Activated T-cell treated with anti-CD3 and anti-CD28 coated beads for 1 hour (primary cell): ENCODE data around the gene DNAH17.

ENCODE experiments used
- DNase-seq: peaks from one replicate; pipeline ENCODE4 v3.0.0-alpha.2; 2020; ENCODE audit warnings: low read depth

Gene DNAH17

DNA sequence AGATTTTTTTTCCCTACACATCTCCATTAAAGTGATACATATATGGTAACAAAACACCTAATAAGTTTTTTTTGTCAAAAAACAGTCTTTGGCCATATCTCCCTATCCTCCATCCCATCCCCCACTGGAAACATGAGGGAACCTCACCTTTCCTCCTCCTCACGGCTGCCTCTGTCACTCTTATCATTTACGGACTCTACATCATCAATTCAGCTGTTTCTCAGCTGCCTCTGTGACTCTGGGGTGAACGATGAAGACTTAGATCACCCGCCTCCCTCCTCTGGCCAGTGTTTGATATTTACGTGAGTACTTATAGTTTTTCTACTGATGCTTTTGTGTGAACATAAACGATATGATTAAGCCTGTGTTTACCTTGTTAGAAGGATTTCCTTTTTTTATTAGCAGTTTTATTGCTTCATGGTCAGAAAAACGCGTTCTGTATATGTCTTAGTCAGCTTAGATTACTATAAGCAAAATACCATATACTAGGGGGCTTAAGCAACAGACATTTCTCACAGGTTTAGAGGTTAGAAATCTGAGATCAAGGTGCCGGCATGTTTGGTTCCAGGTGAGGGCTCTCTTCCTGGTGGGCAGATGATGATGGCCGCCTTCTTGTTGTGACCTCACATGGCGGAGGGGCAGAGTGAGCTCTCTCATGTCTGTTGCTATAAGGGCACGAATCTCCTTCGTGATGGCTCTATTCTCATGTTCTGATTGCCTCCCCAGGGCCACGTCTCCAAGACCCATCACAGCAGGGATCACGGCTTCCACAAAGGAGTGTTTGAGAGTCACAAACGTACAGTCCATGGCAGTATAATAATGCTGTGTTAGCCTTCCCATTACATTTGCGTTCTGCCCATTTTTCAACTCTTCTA, 32.1 kb downstream of the DNAH17 start:
- DNase-seq = no peak

DNA sequence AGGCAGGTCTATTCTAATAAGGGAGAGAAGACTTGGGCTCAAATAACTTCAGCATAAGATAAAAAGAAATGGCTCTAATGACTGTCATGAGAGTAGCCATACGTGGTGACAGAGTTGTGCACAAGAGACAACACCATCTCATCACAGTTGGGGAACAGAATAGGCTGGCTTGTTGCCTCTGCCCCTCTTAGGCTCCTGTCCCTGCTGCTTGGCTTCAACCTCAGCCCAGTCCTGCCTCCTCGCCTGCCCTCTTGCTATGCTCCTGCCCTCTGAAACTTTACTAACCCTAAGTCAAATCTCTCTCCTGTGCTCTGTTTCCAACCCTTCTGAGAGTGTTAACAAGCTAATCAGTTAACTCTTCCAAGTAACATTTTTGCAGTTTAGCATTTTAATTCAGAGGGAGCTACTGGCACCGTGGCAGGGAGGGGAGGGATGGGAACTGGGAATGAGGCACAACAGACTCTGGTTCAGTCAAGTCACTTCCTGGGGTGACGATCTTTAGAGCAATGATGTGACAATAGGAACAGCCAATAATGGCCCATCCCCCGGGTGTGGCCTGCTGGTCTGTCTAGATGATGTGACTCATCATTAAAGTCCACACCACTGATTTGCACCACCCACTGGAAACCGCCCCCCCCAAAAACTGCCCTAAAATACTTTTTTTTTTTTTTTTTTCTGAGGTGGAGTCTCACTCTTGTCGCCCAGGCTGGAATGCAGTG, 35.5 kb downstream of the DNAH17 start:
- DNase-seq = no peak

DNA sequence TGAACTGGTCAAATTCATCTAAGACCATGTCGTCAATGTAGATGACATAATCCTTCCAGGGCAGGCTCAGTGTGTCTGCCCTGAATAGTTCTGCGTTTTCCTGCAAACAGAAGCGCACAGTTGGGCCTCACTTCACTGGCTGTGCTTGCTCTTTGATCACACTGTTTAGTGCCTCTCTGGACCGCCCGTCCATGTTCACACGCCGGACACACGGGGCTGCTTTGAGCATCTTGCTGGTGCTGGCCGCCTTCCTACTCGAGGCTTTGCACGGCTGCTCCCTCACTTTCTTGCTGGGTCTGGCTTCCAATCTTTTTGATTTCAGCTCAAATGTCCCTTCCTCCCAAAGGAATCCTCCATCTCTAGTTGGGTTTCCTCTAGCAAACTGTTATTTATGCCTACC, 37.4 kb downstream of the DNAH17 start:
- no peak for DNase-seq

DNA sequence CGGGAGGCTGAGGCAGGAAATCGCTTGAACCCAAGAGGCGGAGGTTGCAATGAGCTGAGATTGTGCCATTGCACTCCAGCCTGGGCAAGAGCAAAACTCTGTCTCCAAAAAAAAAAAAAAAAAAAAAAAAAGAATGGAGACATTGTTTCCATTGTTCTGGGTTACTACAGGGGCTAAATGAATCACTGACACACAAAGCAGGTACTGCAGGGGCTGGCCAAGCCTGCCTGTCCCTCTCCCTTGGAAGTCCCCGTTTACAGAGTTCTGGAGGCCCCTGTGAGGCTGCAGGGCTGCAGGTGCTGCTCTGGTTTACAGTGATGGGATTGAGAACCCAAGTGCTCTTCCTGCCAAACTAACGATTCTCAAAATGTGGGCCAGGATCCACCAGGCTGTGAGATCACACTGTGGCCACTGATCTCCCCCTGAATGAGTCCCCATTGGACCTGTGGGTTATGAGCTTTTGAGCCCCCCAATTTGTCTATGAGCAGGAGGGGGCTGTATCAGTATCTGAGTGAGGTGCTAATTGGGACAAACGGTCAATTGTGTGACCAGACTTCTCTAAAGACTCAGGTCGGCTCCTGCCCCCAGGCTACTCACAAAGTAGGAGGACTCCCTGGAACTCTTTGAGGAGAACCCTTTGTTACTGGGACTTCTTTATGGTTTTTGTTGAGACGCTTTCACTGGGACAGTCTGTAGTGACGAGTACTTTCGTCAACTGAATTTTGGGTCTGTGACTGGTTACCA, 39.0 kb downstream of the DNAH17 start:
- no peak for DNase-seq

DNA sequence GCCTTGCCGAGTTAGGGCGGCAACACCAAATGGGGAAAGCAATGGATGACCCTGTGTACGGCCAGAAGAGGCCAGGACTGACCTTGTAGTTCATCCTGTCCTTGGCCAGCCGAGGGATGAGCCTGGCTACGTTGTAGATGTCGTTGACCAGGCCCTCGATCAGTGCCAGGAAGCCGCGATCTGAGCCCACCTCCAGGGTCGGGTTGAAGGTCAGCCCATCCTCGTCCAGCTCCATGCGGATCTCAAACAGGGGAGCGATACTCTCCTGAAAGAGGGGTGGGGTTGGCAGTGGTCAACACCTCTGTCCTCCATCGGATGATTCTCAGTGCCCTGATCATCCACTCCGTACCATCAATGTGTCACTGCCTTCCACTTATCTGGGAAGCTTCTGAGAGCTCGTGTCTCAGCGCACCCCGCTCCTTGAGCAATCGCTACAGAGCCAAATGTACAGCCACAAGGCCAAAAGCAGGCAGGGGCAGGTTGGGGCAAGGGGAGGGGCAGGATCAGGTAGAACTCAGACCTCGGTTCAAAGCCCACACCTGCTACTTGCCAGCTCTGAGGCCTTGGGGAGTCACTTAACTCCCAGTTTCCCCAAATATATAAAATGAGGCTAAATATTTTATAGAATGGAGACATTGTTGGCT, 39.9 kb downstream of the DNAH17 start:
- no peak for DNase-seq

DNA sequence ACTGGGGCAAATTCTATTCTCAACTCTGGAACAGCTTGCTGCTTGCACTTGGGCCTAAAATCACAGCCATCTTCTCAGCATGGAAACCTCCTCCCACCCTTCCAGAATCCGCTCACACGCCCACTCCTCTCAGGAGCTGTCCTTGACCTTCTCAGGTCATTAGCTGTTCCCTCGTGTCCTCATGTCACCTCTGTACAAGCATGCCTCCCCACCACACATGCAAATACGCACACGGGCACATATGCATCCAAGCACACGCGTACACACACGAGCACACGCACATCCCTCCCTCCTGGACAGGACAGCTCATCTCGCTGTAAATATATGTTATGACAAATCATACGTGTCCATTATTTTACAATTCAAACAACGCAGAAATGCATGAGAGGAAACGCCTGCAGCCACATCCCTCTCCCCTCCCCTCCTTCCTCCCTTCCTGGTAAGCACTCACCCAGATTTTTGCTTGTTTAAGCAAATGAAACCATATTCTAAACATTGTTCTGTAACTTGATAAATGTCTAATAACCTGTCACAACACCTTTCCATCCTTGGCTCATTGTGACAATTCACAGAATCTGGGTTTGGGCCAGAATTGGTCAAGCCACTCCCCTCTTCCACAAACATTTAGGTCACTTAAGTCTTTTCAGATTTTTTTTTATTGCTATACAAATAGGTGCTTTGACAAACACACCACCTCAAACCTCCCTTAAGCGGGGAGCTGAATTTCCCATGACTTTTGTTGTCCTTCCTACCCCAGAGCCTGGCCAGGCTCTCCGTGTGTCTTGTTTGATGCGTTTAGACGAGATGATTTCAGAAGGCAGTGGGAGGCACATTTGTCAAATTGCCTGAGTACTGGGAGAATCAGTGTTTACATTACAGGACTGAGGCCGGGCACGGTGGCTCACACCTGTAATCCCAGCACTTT, 41.7 kb downstream of the DNAH17 start:
- no peak for DNase-seq

DNA sequence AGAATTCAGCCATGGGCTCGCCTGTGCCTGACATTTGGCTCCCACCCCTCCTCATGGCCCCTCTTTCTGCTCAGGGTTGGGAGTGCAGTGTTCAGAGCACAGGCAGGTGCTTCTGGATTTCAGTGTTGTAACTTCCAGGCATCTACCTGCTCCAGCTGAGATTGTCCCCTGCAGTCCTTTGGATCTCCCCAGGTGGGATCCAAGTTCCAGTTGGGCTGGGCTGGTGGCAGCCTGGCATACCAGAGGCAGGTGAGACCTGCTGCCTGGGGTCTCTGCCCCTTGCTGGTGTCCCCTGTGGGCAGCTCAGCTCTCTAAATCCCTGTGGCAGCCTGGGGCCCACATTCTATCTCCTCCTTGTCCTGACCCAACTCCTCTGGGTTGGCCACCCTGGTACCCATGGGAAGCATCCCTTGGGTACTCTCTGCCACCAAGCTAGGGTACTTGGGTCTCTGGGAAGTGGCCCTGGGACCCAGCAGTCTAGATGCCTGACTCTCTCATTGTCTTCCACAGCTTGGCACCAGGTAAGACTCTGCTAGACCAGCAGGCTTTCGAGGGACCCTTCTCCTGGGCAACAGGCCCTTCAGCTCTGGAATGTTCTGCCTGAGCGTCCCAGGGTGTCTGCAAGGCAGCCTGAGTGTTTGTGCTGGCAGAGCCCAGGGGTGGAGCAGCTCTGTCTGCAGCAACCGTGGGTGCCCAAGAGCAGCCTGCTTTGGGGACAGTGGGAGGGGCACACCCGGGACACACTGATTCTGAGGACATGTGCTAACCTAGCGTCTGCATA, 42.5 kb downstream of the DNAH17 start:
- DNase-seq = no peak

DNA sequence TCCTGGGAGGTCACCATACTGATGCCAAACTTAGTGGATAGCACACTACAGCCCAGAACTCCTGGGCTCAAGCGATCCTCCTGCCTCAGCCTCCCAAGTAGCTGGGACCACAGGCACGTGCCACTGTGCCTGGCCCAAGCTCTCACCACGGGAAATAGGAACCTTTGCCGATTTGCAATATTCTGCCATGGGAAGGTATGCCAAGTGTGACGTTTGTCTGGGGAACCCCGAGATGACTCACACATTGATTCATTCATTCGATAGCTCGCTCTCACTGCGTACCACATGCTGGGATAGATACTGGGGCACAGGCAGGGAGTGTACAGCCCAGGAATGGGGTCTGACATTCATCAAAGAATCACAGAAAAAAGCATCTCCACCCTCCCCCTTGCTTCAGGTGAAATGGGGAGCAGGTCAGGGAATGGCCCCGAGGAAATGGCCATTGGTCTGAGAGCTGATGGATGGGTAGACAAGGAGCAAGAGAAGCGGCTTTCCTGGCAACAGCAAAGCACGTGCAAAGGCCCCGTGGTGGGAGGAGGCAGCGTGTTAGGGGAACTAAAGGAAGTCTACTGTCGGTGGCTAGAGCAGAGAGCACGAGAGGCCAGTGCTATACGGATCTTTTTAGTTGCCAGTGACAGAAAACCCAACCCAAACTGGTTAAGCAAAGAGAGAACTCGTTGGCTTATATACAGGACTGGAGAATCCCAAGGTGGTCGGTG, 44.1 kb downstream of the DNAH17 start:
- no peak for DNase-seq

DNA sequence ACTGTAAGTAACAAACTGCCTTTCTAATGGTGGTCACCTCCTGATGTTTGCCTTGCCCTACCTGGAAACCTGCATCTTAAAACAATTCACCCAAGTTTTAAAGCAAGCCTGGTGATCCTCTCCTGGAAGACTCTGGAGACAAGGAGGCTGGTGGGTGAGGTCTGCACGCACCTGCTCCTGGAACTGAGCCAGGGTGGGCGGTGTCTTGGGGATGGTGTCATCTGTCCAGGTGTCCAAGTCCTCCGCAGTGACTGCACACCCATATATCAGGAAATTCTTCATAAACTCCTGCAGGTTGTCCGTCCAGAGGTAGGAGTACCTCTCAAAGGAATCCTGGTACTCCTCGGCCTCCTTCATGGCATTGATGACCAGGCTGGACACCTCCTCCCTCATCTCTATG, 44.9 kb downstream of the DNAH17 start:
- DNase-seq = no peak

DNA sequence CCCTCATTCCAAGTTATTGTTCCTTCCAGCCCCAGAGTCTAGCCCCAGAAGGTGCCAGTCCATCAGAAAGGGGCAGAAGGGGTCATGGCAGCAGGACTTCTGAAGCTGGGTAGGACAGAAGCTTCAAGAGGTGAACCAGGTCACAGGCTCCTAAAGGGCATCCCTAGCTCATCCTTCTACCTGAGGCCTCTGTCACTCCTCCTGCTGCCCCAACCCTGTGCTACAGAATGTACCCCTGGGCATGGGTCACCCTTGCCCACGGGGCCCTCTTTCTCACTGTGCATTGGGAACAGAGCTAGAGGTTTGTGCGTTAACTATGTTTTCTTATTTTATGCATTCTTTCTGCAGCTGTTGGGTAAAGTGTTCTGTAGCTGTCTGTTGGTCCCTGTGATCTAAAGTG, 46.5 kb downstream of the DNAH17 start:
- DNase-seq = no peak

DNA sequence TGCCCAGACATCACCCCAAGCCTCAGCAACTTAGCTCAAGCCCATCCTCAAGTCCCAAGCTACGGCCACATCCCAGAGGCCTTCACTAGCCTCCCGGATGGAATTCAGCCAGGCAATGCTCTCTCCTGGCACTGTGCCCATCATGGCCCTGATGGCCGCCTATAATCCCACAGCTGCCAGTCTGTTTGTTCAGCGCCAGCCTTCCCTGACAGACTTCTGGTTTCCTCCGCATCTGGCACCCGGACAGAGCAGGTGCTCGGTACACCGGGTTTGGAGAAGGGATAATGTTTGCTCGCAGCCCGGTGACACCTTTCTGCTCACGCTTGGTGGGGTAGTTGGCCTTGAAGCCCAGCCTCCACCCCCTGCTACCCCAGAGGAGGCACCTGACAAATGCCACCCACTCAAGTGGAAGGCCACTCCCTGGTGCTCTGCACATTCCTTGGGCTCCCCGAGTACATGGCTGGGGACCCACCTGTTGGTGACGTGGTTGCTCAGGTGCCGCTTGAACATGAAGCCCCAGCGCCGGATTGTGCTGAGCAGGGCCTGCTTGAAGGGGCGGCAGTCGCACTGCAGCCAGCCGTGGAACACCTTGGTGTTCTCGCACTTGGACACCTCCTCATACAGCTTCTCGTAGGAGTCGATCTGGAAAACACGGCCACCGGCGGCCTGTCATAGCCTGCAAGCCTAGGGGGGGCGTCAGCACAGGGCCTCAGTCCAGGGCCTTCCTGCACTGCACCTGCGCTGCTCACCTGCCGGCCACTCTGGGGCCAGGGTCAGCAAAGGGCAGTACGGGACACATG, 47.1 kb downstream of the DNAH17 start:
- no peak for DNase-seq

DNA sequence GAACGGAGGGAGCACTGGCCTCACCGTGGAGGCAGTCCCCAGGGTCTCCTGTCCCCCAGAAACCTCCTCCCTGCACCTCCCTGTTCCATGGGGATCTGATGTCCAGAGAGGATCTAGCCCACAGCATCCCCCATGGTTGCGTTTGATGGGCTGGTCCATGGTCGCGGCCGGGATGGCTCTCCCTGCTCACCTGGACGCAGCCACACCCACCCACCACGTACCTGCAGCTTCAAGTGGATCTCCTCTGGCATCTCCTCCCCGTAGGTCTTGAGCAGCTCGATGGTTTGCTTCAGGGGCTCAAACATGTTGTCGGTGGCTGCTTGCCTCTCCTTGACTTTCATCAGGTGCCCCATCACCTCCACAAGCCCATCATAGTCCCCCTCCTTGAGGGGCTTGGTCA, 47.9 kb downstream of the DNAH17 start:
- no peak for DNase-seq

DNA sequence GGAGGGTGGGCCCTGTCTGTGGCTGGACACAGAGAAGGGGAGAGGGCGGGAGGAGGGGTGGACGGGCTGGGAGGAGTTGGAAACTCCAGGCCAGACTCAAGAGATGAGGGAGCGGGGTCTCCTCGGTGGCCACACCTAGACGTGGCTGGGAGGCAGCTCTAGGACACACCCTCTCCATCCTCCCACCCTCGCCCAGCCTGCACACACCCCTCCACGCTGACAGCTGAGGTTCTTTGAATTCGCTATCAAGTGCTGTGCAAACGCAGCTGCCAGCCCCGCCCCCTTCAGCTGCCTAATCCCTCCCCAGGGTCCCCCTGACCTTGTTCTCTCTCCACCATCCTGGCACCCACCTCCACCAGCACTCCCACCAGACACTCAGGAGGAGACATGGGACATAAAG, 48.7 kb downstream of the DNAH17 start:
- no peak for DNase-seq

DNA sequence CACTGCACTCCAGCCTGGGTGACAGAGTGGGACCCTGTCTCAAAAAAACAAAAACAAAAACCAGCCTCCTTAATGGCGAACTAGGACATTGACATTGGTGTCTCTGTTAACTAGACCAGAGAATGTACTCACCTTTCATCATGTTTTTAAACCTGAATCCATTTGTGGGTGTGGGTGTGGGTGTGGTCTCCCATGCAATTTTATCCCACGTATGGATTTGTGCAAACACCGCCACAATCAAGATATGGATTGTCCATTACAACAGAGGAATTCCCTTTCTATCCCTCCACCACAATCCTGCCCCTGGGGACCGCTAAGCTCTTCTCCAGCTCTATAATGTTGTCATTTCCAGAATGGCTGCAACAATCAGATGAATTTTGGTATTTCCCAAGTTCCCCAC, 49.9 kb downstream of the DNAH17 start:
- DNase-seq = no peak

DNA sequence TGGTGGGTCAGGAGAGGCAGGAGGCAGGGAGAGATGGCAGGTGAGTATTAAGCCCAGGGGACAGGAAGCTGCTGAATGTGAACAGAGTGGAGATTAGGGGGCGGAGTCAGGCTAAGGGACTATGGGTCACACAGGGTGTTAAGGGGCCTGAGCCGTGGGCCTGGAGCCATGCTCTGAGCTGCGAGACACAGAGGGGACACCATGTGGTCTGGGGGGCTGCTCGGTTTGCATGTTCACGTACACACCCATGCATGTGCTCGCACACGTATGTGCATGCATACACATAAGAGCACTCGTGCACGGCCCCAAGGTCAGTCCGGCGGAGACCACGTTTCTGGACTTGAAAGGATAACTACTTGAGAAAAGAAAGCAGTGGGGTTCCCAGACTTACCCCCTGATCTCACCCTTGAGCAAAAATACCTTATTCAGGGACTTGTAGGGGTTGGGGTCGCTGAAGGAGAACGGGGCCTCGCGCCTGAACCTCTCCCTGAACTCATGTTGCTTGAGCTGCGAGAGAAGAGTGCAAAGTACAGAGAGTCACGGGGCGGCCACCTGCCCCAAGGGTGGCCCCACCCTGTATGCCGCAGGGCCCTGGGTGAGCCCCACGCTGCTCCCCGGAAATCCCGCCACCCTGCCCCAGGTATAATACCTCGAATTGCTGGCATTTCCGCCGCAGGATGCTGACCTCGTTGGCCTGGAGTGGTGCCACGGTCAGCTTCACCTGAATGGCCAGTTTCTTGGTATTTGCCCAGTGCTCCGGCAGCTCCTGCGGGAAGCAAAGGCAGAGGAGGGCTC, 50.8 kb downstream of the DNAH17 start:
- no peak for DNase-seq

DNA sequence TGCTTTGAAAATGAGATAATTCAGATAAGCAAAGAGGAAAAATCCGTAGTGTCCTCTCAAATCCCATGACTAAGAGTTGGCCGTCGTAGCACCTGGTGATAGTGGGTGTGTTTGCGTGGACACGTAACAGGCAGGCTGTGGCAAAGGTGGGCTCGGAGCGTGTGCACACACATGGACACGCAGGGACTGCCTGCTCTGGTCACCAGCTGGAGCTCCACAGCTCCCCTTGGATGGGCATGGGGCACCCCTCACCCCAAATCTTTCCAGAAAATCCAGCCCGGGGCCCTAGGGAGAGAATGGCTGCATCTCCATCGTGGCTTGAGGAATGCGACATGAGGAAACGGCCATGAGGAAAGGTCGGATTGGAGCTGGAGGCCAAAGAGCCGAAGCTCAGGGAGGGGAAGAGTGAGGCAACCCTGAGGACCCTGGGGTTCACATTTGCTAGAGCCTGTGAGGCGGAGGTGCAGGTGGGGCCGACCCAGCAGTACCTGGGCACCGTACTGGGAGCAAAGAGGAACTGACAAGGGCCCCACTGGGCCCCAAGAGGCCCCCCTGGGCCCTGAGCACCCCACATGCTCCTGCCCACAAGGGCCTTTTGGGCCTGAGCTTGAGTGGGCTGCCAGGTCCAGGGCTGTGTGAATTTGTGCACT, 51.6 kb downstream of the DNAH17 start:
- DNase-seq = no peak

DNA sequence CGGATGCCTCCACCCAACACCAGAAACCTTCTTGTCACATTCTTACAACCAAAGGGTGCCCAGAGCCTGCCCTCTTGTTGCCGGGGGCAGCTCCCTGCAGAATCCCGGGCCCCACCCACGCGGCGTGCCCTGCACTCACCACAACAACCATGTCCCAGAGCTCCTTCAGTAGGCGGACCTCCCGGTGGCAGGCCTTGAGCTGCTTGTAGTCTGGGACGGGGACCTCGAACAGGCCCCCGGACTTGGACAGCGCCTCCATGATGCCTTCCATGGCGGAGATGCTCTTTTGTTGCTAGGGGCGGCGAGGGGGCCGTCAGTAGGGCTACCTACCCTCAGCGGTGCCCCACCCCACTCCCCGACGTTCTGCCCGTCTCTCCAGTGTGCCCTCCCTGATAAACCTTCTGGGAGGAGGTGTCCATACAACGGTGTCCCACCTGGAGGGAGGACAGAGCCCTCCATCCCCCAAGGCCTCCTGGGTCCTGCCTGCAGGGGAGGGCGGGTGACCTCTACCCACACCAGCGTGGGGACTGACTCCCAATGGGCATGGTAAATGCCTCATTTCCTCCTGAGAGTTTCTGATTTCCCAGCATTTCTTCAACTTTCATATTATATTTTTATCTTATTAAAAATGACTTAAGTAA, 52.2 kb downstream of the DNAH17 start:
- no peak for DNase-seq
